Stimulated activated CD8-positive, alpha-beta memory T cell treated with anti-CD3 and anti-CD28 coated beads, Interleukin-4, amount 100 ng/mL, for 1 hour (primary cell): ENCODE results near the gene CPLX1.

ENCODE experiments used
- DNase-seq, 2 donors: peaks; one replicate each; pipeline ENCODE4 v3.0.0-alpha.2; 2020; ENCODE audit warnings: low read depth in 2 of 2, low spot score in 1 of 2

The CPLX1 gene

DNA sequence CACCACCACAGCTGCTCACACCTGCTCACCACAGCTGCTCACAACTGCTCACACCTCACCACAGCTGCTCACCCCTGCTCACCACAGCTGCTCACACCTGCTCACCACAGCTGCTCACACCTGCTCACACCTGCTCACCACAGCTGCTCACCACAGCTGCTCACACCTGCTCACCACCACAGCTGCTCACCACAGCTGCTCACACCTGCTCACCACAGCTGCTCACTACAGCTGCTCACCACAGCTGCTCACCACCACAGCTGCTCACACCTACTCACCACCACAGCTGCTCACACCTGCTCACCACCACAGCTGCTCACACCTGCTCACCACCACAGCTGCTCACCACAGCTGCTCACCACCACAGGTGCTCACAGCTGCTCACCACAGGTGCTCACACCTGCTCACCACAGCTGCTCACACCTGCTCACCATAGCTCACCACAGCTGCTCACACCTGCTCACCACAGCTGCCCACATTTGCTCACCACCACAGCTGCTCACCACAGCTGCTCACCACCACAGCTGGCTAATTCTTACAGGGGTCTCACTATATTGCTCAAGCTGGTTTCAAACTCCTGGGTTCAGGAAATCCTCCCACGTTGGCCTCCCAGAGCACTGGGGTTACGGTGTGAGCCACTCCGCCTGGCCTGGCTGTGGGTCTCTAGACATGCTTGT lies 30.4 kb upstream of the CPLX1 start:
- no peak for DNase-seq

GRCh38 chr4:855880-856224 lies 29.9 kb upstream of the CPLX1 start:
- DNase-seq = no peak

GRCh38 chr4:854356-854755 lies 28.4 kb upstream of the CPLX1 start:
- DNase-seq = no peak

- DNase-seq = no peak
Observed at GRCh38 chr4:853416-853781, 27.5 kb upstream of the CPLX1 start.

DNA sequence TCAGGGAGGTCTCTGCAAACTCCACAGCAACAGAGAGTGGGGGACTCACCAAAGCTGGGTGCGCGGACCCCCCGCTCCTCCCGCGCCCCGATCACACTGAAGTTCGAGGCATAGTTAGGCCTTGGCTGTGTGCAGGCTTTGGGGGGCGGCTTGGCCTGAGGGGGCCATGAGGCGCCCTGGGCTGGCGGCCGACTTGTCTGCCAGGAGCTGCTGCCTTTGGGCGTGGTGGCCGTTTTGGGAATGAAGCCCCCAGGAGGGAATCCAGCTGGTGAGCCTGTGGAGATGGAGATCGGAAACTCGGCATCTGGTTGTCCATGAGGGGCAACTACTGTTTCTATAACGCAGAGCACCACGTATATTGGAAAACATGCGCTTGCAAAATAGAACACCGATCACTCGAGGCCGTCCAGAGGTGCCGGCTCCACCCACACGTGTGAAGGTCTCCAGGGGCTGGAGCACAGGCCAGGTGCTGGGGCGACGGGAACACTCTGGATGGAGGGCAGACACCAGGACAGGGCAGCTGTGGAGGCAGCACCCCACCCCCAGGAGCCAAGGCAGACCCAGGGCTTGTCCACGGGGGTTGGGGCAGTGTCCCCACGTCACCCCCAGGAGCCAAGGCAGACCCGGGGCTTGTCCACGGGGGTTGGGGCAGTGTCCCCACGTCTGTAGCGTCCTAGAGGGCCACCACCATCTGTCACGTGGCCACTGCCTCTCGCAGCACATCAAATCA lies 25.9 kb upstream of the CPLX1 start:
- DNase-seq = no peak

- no peak for DNase-seq
Observed at GRCh38 chr4:850323-850945, 24.5 kb upstream of the CPLX1 start.

- no peak for DNase-seq
Observed at GRCh38 chr4:849478-850175, 23.7 kb upstream of the CPLX1 start.

DNA sequence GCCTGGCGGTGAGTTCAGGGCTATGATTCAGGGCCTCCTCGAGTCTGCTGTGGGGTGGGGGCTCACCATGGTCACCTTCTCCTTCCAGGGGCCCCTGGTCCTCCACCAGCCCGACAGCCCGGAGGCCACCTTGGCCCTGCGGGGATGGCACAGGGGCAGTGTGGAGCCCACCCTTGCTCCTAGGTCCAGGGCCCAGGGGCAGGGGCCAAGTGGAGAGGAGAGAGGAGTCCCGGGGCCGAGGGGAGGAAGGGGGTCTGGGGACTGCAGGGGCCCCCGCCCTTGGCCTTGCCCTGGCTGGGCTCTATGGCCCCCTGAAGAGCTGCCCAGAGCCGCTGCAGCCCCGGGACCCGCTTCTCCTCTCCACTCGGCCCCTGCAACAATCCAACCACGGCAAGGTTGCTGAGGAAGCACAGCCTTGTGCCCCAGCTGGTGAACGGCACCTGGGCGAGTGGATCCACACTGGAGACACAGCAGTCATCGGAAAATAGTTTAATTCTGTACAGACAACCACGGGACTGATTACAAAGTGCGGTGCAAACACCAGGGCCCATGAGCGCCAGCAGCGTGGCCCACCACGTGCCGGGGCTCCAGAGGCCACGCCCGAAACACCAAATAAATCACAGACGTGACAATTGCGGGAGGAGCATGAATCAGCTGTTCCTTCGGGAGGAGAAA lies 23.0 kb upstream of the CPLX1 start:
- no peak for DNase-seq

- no peak for DNase-seq
Observed at GRCh38 chr4:848307-848691, 22.4 kb upstream of the CPLX1 start.

- no peak for DNase-seq
Observed at GRCh38 chr4:845836-846251, 19.9 kb upstream of the CPLX1 start.

- DNase-seq = no peak
Observed at GRCh38 chr4:845233-845835, 19.4 kb upstream of the CPLX1 start.

- DNase-seq = no peak
Observed at GRCh38 chr4:844752-845232, 18.9 kb upstream of the CPLX1 start.

- DNase-seq = no peak
Observed at GRCh38 chr4:839675-840443, 13.9 kb upstream of the CPLX1 start.

- DNase-seq = no peak
Observed at GRCh38 chr4:837772-838171, 11.8 kb upstream of the CPLX1 start.

- DNase-seq = no peak
Observed at GRCh38 chr4:836750-837301, 10.9 kb upstream of the CPLX1 start.

- no peak for DNase-seq
Observed at GRCh38 chr4:836003-836511, 10.1 kb upstream of the CPLX1 start.

GRCh38 chr4:835148-836002 lies 9.4 kb upstream of the CPLX1 start:
- no peak for DNase-seq

DNA sequence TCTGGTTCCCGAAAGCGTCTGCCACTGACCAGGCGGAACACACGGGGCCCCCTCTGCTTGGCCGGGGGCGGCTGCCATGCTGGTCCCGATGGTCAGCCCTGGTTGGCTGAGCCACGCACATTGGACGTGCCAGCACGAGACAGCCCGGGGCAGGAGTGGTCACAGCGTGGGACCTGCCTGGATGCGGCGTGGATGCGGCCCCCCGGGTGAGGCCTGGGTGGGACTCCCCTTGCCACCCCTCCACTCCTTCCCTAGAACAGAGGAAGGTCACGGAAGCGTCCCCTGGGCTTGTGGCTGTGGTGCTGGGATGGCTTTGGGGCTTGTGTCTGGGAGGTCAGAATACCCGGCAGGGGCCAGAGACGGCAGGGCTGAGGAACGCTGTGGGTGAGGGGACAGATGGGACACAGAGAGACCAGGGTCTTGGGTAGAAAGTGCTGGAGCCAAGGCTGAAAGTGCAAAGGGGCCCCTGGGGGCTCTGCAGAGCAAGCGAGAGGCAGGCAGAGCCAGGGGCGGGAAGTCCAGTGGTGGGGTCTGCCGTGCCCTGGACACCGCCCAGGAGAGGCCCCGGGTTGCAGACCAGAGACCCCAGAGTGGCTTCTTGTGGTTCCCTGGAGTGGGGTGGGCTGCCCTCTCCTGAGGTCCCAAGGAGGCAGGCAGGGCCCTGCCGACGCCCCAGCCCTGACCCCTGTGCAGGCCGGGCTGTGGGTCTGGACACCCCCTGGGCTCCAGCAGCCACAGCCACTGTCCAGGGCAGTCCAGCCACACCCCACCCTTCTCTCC lies 8.6 kb upstream of the CPLX1 start:
- DNase-seq = no peak
